Esophagus (tissue), 2 donors: ENCODE measurements around the gene POU2F1. TPM values are rescaled to one million over a fixed set of nuclear protein-coding genes. Genes with fewer than 3 reads are reported as not detected.

Source experiments
- H3K27ac ChIP-seq, 2 donors: one replicate each; pipeline ENCODE4 v1.5.1; 2013; ENCODE audit warnings: low read depth in 2 of 2, mild to moderate bottlenecking in 2 of 2, inconsistent platforms in 1 of 2, low read length in 1 of 2, moderate library complexity in 1 of 2
- H3K27me3 ChIP-seq, 2 donors: one replicate each; pipeline ENCODE4 v1.6.1; 2013; ENCODE audit warnings: low read length in 2 of 2, control low read depth in 1 of 2, mild to moderate bottlenecking in 1 of 2; ENCODE audit not compliant: insufficient read depth in 2 of 2, control insufficient read depth in 1 of 2
- H3K36me3 ChIP-seq, 2 donors: one replicate each; pipeline ENCODE4 v1.6.1; 2013; ENCODE audit warnings: low read length in 1 of 2; ENCODE audit not compliant: control insufficient read depth in 2 of 2, insufficient read depth in 2 of 2
- H3K4me1 ChIP-seq, 2 donors: one replicate each; pipeline ENCODE4 v1.6.1; 2013; ENCODE audit warnings: low read length in 1 of 2; ENCODE audit not compliant: control insufficient read depth in 2 of 2, insufficient read depth in 2 of 2
- H3K4me3 ChIP-seq, 2 donors: one replicate each; pipeline ENCODE4 v1.5.1; 2013; ENCODE audit warnings: low read length in 2 of 2, mild to moderate bottlenecking in 2 of 2, low read depth in 1 of 2, moderate library complexity in 1 of 2
- H3K9me3 ChIP-seq, 2 donors: one replicate each; pipeline ENCODE4 v1.6.1; 2013; ENCODE audit warnings: mild to moderate bottlenecking in 2 of 2, low read depth in 1 of 2, low read length in 1 of 2, moderate library complexity in 1 of 2; ENCODE audit not compliant: control insufficient read depth in 2 of 2, insufficient read depth in 1 of 2
- WGBS, 2 donors: extraction: QIAGEN DNeasy Blood & Tissue Kit; methylation state at CpG; one replicate each; pipeline ENCODE4 v1.1.7; 2013; 5-methylcytosine and 5-hydroxymethylcytosine counted together
- polyA plus RNA-seq, 2 donors: library from polyadenylated mRNA; stranded (reverse); fragments of 200-250 nt; gene quantifications; one replicate each; pipeline ENCODE4 v1.2.3, GENCODE V29; 2013
- donor health status: healthy with polysubstance abuse.
- donor health status: Bipolar disorder and iron deficiency.

The POU2F1 gene
- polyA plus RNA-seq, 2 donors = 1.3 to 1.5 TPM

DNA sequence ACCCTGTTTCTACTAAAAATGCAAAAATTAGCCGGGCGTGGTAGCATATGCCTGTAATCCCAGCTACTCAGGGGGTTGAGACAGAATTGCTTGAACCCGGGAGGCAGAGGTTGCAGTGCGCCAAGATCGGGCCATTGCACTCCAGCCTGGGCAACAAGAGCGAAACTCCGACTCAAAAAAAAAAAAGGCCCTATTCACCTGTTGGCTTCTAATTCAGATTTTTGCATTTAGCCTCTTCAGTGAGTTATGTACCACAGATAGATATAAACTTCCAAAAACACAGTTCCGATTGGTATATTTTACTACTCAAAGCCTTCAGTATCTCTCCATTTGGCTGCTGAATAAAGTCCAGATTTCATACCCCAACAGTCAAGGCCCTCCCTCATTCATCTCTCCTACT is 42.7 kb downstream of the POU2F1 start:
- H3K27ac ChIP-seq = no peak overlapping the region
- no peak overlapping the region for H3K4me3 ChIP-seq
- no peaks in the 10 kb centered on the region for H3K36me3 ChIP-seq
- no peaks in the 10 kb centered on the region for H3K9me3 ChIP-seq
- WGBS, 2 donors = 96 to 97% methylated on average over 8 of the region's 8 CpGs
- H3K27me3 ChIP-seq = no peaks in the 10 kb centered on the region
- no peaks in the 10 kb centered on the region for H3K4me1 ChIP-seq

DNA sequence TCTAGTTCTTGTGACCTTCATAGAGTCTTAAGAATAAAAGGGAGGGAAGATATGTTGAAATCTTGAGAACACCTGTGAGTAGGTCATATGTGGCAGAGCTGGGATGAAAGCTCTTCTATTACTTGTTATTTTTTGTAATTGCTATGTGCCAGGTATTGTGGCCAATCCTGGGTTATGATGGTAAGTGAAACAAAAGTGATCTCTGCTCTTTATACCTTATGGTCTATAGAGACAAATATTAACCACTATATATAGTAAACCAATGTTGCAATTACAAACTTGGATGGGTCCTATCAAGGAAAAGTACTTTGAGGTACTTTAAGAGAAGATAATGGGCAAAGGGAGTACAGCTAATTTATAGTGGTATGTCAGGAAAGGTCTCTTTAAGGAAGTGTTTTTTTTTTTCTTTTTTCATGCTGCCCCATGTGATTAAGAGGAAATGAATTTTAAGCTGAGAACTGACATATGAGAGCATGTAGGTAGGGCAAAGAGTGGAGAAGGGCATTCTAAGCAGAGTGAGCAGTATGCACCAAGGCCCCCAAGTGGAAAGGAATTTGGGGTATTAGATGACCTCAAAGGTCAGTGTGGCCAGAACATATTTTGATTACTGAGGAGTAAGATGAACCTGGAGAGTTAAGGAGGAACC is 43.3 kb downstream of the POU2F1 start:
- Histone ChIP-seq H3K27ac (no peak overlapping the region), H3K27me3 (no peaks in the 10 kb centered on the region), H3K9me3 (no peaks in the 10 kb centered on the region), H3K4me3 (no peak overlapping the region), H3K36me3 (no peaks in the 10 kb centered on the region), H3K4me1 (no peaks in the 10 kb centered on the region)

- no peak overlapping the region for H3K4me3 ChIP-seq
- no peaks in the 10 kb centered on the region for H3K27me3 ChIP-seq
- no peaks in the 10 kb centered on the region for H3K9me3 ChIP-seq
- H3K4me1 ChIP-seq = no peaks in the 10 kb centered on the region
- no peaks in the 10 kb centered on the region for H3K36me3 ChIP-seq
- H3K27ac ChIP-seq = no peak overlapping the region
These were observed 46.3 kb downstream of the POU2F1 start for GRCh38 chr1:167266965-167267364.

DNA sequence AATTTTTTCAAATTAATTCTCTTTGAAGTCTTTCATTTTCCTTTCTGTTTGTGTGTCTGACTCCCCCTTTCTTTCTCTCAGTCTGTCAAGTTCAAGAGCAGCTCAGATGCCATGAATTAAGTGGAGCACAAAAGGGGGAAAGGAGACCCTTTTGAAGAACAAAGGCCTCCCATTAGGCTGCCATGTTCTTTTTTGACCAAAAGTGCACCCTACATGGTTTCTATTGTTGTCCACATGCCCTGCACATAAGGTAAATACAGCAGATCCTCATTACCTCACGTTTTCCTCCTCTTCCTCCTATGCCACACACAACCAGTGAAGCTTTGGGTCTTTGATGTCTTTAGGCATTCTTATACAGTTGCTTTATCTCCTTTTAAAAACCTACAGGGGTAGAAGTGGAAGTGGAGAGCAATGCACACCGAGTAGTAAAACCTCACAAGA is 47.7 kb downstream of the POU2F1 start:
- no peaks in the 10 kb centered on the region for H3K36me3 ChIP-seq
- no peak overlapping the region for H3K27ac ChIP-seq
- H3K9me3 ChIP-seq = no peaks in the 10 kb centered on the region
- H3K4me1 ChIP-seq = no peaks in the 10 kb centered on the region
- H3K27me3 ChIP-seq = no peaks in the 10 kb centered on the region
- H3K4me3 ChIP-seq = no peak overlapping the region
- 76 to 80% methylated on average over 2 of the region's 2 CpGs for WGBS, 2 donors

- H3K4me3 ChIP-seq = no peak overlapping the region
- WGBS, 2 donors = 78 to 83% methylated on average over 1 of the region's 1 CpG
- H3K4me1 ChIP-seq = no peaks in the 10 kb centered on the region
- H3K36me3 ChIP-seq = no peaks in the 10 kb centered on the region
- no peaks in the 10 kb centered on the region for H3K9me3 ChIP-seq
- no peak overlapping the region for H3K27ac ChIP-seq
- no peaks in the 10 kb centered on the region for H3K27me3 ChIP-seq
These were observed 49.8 kb downstream of the POU2F1 start for GRCh38 chr1:167270349-167271092.

DNA sequence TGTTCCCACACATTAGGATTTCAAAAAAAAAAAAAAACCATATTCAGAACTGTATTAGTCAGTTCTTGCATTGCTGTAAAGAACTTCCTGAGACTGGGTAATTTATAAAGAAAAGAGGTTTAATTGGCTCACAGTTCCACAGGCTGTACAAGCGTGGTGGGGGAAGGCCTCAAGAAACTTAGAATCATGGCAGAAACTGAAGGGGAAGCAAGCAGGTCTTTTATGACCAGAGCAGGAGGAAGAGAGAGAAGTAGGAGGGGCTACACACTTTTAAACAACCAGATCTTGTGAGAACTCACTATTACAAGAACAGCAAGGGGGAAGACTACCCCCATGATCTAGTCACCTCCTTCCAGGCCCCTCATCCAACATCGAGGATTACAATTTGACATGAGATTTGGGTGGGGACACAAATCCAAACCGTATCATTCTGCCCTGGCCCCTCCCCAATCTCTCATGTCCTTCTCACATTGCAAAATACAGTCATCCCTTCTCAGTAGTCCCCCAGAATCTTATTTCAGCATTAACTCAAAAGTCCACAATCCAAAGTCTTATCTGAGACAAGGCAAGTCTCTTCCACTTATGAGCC is 51.8 kb downstream of the POU2F1 start:
- Histone ChIP-seq H3K4me3 (no peak overlapping the region), H3K4me1 (no peaks in the 10 kb centered on the region), H3K9me3 (no peaks in the 10 kb centered on the region), H3K36me3 (no peaks in the 10 kb centered on the region), H3K27me3 (no peaks in the 10 kb centered on the region), H3K27ac (no peak overlapping the region)
- 81 to 84% methylated on average over 3 of the region's 3 CpGs for WGBS, 2 donors

DNA sequence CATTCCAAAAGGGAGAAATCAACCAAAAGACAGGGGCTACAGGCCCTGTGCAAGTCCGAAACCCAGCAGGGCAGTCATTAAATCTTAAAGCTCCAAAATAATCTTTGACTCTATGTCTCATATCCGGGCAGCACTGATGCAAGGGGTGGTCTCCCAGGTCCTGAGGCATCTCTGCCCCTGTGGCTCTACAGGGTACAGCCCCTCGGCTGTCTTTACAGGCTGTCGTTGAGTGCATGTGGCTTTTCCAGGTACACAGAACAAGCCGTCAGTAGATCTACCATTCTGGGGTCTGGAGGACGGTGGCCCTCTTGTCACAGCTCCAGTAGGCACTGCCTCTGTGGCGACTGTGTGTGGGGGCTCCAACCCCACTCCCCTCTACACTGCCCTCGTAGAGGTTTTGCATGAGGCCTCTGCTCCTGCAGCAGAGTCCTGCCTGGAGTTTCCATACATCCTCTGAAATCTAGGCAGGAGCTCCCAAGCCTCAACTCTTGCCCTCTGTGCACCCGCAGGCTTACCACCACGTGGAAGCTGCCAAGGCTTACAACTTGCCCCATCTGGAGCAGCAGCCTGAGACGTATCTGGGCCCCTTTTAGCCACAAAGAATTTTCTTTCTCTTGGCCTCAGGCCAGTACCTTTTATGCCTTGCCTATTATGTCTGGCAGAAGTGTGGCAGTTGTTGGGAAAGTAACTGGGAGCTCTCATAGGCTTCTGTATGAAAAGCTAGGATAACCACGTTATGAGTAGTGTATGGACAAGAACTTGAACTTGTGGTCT is 52.5 kb downstream of the POU2F1 start:
- no peaks in the 10 kb centered on the region for H3K36me3 ChIP-seq
- 64 to 72% methylated on average over 12 of the region's 12 CpGs for WGBS, 2 donors
- no peak overlapping the region for H3K4me3 ChIP-seq
- H3K4me1 ChIP-seq = no peaks in the 10 kb centered on the region
- no peaks in the 10 kb centered on the region for H3K9me3 ChIP-seq
- no peak overlapping the region for H3K27ac ChIP-seq
- H3K27me3 ChIP-seq = no peaks in the 10 kb centered on the region

DNA sequence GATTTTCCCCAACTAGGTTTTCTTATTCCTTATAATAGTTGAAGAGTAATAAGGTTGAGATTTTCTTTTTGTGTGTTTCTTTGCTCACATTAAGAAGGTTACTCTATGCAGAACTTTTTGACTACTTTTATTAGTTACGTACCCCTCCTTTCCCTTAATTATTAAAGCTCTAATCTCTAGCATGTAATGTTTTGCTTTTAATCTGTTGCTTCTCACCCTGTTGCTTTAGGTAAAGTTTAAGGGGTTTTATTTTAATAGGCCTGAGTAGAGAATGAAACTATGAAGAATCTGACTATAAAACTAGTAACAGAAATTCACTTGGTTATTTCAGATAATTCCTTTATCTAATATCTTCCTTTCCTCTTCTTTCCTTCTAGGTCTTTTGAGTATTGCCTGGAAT is 53.4 kb downstream of the POU2F1 start:
- 93 to 94% methylated on average over 1 of the region's 1 CpG for WGBS, 2 donors
- Histone ChIP-seq H3K4me1 (no peaks in the 10 kb centered on the region), H3K27me3 (no peaks in the 10 kb centered on the region), H3K36me3 (no peaks in the 10 kb centered on the region), H3K9me3 (no peaks in the 10 kb centered on the region), H3K27ac (no peak overlapping the region), H3K4me3 (no peak overlapping the region)

DNA sequence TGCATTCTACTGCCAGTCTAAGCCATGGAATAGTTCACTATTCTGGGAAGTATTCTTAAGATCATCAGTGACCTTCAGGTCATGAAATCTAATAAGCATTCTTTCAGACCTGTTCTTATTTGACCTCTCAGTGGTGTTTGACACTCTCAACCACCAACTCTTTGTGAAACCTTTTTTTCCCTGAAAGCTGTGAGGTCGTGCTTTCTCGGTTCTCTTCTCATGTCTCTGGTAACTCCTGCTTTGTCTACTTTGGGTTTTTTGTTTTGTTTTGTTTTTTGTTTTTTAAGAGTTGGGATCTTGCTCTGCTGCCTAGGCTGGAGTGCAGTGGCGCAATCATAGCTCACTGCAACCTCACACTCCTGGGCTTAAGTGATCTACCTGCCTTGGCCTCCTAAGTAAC is 56.3 kb downstream of the POU2F1 start:
- Histone ChIP-seq H3K27ac (no peak overlapping the region), H3K4me1 (no peaks in the 10 kb centered on the region), H3K9me3 (no peaks in the 10 kb centered on the region), H3K4me3 (no peak overlapping the region), H3K27me3 (no peaks in the 10 kb centered on the region), H3K36me3 (no peaks in the 10 kb centered on the region)
- 89 to 94% methylated on average over 3 of the region's 3 CpGs for WGBS, 2 donors
